ENCODE data around the gene NDUFAF3.

NDUFAF3 gene

DNA sequence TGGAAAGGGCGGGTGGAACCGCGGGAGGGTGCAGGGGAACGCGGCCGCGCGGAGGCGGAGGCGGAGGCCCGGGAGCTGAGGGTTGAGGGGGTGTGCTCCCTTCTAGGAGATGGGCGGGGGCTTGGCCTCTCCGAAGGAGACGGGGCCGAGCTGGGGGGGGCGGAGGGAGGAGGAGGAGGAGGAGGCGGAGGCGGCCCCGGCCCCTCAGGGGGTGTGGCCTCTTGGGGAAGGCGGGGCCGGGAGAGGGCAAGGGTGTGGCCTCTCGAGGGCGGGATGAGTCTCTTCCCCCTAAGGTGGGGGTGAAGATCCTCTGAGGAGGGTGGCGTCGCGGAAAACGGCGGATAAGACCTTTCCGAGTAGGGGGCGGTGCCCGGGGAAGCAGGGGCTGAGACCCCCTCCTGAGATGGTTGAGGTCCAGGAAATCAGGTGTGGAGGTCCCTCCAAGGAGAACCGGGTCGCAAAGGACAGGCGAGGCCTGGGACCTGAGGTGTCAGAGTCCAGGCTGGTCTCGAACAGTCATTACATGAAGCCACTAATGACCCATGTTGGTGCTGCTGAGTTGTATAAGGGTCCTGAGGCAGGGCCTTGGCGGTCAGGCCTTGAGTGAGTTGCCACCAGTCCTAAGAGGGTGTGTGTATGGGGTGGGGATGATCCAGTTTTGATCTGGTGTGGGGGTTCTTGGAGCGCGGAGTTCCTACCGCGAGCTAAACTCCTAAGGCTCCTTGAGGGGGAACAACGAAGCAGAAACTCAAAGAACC lies 14.0 kb upstream of the NDUFAF3 start:
- TF ChIP-seq TEAD4 (IDR thresholded peaks at IDR 0.05) (no peak), CREB1 (IDR thresholded peaks at IDR 0.05; ENCODE audit: low read depth) (no peak), FOXM1 (IDR thresholded peaks at IDR 0.05; ENCODE audit: borderline replicate concordance, low read depth) (no peak)
- TF ChIP-seq, protein P1, sequence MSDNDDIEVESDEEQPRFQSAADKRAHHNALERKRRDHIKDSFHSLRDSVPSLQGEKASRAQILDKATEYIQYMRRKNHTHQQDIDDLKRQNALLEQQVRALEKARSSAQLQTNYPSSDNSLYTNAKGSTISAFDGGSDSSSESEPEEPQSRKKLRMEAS (IDR thresholded peaks at IDR 0.05): no peak

DNA sequence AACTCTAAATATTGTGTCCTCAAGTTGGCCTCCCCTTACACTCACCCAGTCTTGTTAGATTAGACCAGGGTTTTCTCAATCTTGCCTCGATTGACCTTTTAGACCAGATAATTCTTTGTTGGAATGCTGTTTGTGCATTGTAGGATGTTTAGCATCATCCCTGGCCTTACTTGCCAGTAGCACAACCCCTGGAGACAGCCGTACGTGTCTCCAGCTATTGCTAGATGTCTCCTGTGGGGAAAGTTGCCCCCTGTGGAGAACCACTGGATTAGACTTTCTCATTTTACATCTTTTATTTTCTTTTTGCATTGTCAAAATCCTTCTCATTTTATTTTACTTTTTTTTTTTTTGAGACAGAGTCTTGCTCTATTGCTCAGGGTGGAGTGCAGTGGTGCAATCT lies 12.5 kb upstream of the NDUFAF3 start:
- no peak for TF ChIP-seq CREB1 (IDR thresholded peaks at IDR 0.05; ENCODE audit: low read depth)
- TF ChIP-seq TAF1 (IDR thresholded peaks at IDR 0.05; ENCODE audit: low read depth): no peak

DNA sequence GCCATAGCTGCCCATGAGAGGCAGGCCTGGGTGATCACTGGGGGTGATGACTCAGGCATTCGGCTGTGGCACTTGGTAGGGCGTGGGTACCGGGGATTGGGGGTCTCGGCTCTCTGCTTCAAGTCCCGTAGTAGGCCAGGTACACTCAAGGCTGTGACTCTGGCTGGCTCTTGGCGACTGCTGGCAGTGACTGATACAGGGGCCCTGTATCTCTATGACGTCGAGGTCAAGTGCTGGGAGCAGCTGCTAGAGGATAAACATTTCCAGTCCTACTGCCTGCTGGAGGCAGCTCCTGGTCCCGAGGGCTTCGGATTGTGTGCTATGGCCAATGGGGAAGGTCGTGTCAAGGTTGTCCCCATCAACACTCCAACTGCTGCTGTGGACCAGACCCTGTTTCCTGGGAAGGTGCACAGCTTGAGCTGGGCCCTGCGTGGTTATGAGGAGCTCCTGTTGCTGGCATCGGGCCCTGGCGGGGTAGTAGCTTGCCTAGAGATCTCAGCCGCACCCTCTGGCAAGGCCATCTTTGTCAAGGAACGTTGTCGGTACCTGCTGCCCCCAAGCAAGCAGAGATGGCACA lies 9.4 kb upstream of the NDUFAF3 start:
- no peak for TF ChIP-seq EGR1 (IDR thresholded peaks at IDR 0.05)

DNA sequence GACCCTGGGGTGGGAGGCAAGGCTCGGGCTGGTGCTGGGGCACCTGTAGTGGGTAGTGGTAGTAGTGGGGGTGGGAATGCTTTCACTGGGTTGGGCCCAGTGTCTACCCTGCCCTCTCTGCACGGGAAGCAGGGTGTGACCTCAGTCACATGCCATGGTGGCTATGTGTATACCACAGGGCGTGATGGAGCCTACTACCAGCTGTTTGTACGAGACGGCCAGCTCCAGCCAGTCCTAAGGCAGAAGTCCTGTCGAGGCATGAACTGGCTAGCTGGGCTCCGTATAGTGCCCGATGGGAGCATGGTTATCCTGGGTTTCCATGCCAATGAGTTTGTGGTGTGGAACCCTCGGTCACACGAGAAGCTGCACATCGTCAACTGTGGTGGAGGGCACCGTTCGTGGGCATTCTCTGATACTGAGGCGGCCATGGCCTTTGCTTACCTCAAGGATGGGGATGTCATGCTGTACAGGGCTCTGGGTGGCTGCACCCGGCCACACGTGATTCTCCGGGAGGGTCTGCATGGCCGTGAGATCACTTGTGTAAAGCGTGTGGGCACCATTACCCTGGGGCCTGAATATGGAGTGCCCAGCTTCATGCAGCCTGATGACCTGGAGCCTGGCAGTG lies 8.7 kb upstream of the NDUFAF3 start:
- TF ChIP-seq, protein P2, sequence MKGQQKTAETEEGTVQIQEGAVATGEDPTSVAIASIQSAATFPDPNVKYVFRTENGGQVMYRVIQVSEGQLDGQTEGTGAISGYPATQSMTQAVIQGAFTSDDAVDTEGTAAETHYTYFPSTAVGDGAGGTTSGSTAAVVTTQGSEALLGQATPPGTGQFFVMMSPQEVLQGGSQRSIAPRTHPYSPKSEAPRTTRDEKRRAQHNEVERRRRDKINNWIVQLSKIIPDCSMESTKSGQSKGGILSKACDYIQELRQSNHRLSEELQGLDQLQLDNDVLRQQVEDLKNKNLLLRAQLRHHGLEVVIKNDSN (IDR thresholded peaks at IDR 0.05): no peak
- TF ChIP-seq YY1 (IDR thresholded peaks at IDR 0.05; ENCODE audit: low read depth) (no peak), EP300 (IDR thresholded peaks at IDR 0.05; ENCODE audit: borderline replicate concordance) (no peak), ZBTB7A (IDR thresholded peaks at IDR 0.05; ENCODE audit: low read depth) (no peak), EGR1 (IDR thresholded peaks at IDR 0.05) (no peak), FOXM1 (IDR thresholded peaks at IDR 0.05; ENCODE audit: borderline replicate concordance, low read depth) (no peak), TCF12 (IDR thresholded peaks at IDR 0.05; ENCODE audit: low read depth) (no peak), CREB1 (IDR thresholded peaks at IDR 0.05; ENCODE audit: low read depth) (no peak), TEAD4 (IDR thresholded peaks at IDR 0.05) (no peak), NFIC (IDR thresholded peaks at IDR 0.05) (no peak), RAD21 (IDR thresholded peaks at IDR 0.05; ENCODE audit: low read depth) (no peak), TAF1 (IDR thresholded peaks at IDR 0.05; ENCODE audit: low read depth) (no peak), CEBPB (IDR thresholded peaks at IDR 0.05) (no peak)
- TF ChIP-seq, protein P1 (IDR thresholded peaks at IDR 0.05): no peak
- TF ChIP-seq, protein P3, sequence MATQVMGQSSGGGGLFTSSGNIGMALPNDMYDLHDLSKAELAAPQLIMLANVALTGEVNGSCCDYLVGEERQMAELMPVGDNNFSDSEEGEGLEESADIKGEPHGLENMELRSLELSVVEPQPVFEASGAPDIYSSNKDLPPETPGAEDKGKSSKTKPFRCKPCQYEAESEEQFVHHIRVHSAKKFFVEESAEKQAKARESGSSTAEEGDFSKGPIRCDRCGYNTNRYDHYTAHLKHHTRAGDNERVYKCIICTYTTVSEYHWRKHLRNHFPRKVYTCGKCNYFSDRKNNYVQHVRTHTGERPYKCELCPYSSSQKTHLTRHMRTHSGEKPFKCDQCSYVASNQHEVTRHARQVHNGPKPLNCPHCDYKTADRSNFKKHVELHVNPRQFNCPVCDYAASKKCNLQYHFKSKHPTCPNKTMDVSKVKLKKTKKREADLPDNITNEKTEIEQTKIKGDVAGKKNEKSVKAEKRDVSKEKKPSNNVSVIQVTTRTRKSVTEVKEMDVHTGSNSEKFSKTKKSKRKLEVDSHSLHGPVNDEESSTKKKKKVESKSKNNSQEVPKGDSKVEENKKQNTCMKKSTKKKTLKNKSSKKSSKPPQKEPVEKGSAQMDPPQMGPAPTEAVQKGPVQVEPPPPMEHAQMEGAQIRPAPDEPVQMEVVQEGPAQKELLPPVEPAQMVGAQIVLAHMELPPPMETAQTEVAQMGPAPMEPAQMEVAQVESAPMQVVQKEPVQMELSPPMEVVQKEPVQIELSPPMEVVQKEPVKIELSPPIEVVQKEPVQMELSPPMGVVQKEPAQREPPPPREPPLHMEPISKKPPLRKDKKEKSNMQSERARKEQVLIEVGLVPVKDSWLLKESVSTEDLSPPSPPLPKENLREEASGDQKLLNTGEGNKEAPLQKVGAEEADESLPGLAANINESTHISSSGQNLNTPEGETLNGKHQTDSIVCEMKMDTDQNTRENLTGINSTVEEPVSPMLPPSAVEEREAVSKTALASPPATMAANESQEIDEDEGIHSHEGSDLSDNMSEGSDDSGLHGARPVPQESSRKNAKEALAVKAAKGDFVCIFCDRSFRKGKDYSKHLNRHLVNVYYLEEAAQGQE (IDR thresholded peaks at IDR 0.05; ENCODE audit: low read depth): no peak

DNA sequence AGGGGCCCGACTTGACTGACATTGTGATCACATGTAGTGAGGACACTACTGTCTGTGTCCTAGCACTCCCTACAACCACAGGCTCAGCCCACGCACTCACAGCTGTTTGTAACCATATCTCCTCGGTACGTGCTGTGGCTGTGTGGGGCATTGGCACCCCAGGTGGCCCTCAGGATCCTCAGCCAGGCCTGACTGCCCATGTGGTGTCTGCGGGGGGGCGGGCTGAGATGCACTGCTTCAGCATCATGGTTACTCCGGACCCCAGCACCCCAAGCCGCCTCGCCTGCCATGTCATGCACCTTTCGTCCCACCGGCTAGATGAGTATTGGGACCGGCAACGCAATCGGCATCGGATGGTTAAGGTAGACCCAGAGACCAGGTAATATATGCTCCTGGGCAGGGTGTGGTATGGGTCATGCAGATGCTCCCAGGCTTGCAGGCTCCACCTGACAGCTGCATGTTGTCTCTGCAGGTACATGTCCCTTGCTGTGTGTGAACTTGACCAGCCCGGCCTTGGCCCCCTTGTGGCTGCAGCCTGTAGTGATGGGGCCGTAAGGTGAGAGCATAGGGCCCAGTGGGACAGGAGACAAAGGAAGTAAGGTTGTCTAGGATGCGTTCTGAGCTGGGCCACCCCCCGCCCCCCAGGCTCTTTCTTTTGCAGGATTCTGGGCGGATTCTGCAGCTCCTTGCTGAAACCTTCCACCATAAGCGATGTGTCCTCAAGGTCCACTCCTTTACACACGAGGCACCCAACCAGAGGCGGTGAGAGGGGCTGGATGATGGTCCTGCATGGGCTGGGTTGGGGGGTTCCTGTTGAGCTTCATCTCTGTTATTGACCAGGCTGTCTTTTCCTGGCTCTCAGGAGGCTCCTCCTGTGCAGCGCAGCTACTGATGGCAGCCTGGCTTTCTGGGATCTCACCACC lies 7.9 kb upstream of the NDUFAF3 start:
- TF ChIP-seq RAD21 (IDR thresholded peaks at IDR 0.05; ENCODE audit: low read depth): peak; percentile 41
- no peak for TF ChIP-seq FOXM1 (IDR thresholded peaks at IDR 0.05; ENCODE audit: borderline replicate concordance, low read depth)
- TF ChIP-seq EGR1 (IDR thresholded peaks at IDR 0.05): no peak
- no peak for TF ChIP-seq ZBTB7A (IDR thresholded peaks at IDR 0.05; ENCODE audit: low read depth)
- TF ChIP-seq, protein P2 (IDR thresholded peaks at IDR 0.05): 0 out of 2 replicates have a peak, but pooled peaks have one; percentile 7

DNA sequence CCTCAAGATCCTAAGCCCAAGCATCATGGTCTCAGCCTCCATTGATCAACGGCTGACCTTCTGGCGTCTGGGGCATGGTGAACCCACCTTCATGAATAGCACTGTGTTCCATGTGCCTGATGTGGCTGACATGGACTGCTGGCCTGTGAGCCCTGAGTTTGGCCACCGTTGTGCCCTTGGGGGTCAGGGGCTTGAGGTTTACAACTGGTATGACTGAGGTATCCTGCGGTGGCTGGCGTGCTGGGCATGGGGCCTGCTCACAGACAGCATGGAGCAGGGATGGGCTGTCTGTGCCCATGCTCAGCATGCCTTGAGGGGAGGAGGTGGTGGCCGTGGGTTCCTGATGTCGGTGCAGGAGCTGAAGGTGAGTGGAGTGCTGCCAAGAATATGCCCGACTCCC lies 6.8 kb upstream of the NDUFAF3 start:
- TF ChIP-seq YY1 (IDR thresholded peaks at IDR 0.05; ENCODE audit: low read depth) (no peak), CREB1 (IDR thresholded peaks at IDR 0.05; ENCODE audit: low read depth) (no peak), FOXM1 (IDR thresholded peaks at IDR 0.05; ENCODE audit: borderline replicate concordance, low read depth) (no peak), TEAD4 (IDR thresholded peaks at IDR 0.05) (no peak), TCF12 (IDR thresholded peaks at IDR 0.05; ENCODE audit: low read depth) (no peak), RAD21 (IDR thresholded peaks at IDR 0.05; ENCODE audit: low read depth) (no peak), TAF1 (IDR thresholded peaks at IDR 0.05; ENCODE audit: low read depth) (no peak), EP300 (IDR thresholded peaks at IDR 0.05; ENCODE audit: borderline replicate concordance) (no peak), CEBPB (IDR thresholded peaks at IDR 0.05) (no peak), EGR1 (IDR thresholded peaks at IDR 0.05) (no peak), NFIC (IDR thresholded peaks at IDR 0.05) (no peak)
- TF ChIP-seq, protein P1 (IDR thresholded peaks at IDR 0.05): no peak
- TF ChIP-seq, protein P3 (IDR thresholded peaks at IDR 0.05; ENCODE audit: low read depth): no peak
- TF ChIP-seq, protein P2 (IDR thresholded peaks at IDR 0.05): no peak
